NCI-H1930 (cell line): Measurements from ENCODE around the gene CADPS.
A peak's percentile ranks its signal among the peaks of the same experiment; 100 is the strongest.

ENCODE experiments used
- DNase-seq, 2 experiments: peaks; one replicate each; lab custom pipeline; 2025; lab: John Stamatoyannopoulos, UW

The CADPS gene

DNA sequence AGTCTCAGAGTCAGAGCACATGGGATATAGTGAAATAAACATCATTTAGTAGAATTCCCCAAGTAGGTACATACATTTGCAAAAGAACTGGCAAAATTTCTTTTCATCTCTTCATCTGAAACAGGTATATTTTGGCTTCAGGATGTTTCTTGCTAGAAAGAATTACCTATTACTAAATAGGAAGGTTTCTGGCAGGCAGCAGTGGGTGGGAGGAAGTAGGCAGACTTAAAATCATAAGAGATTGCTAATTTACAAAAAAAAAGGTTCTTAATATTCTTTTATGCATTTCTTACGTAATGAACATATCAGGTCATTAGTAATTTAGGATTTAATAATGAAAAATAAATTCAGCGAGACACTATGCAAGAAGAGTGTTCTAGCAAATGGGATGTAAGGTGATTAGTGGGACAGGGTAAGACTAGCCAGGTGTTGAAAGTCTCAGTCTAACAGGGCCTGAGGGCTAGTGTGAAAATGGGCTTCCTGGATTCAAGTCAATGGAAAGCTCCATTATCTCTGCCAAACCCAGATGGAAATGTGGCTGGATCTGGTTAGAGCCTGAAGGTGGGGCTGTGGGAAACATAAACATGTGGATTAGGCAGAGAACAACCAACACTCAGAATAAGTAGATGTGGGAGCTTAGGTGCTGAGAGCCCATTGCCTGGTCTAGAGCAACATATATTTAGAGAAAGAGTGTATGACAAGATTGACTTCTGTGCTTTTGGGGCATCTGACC lies 374.5 kb downstream of the CADPS start:
- DNase-seq = no peak

- no peak for DNase-seq
These were observed 378.1 kb downstream of the CADPS start for GRCh38 chr3:62497156-62497555.

DNA sequence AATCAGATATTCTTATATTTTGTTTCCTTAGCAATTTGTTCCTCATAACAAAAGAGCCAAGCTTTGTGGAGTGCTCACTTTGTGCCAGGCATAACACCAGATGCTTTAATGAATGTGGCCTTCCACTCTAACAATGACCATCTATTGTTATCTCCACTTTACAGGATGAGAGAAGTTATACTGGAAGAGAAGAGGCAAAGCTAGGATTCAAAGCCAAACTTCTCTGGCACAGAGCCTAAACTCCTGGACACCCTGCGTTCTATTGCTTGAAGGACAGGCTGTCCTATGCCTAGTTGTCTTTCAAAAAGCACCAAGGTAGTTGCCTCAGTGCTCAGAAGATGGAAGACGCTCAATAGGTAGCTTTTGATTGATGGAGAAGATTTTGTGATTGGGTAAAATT lies 378.7 kb downstream of the CADPS start:
- DNase-seq = no peak

GRCh38 chr3:62493109-62493801 lies 382.0 kb downstream of the CADPS start:
- DNase-seq = no peak

DNA sequence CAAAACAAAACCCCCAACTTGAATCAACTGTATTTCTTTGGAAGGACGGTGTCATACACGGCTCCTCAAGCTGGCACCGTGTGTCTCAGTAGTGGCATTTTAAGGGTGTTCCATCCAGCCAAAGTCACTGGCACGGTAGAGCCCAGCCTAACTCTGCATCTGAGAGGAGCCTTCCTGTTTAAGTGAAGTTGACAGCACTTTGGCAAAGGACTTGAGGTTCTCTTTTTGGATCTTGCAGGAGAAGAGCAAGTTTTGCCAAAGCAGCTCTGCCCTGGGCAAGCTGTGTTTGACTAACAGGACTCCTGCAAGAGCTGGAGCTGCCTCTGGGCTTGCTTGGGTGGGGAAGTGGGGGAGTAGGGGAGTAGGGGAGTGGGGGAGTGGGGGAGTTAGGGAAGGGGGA lies 392.3 kb downstream of the CADPS start:
- DNase-seq = no peak

DNA sequence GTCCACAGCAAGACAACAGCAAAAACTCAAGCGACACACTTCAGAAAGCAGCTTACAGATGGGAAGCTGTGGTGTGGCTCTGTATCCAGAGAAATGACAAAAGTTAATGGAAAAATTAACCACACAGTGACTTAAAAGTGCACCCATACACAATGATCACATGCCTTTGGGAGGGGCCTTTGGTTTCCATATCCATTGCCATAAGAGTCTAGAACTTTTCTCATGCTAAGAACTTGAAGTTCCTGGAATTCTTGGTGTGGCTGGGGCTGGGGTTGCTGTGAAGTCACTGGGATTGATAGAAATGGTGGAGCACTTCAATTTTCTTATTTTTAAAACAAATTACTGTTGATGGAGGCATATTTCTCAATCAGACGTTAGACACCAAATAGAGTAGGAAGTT lies 393.3 kb downstream of the CADPS start:
- no peak for DNase-seq

DNA sequence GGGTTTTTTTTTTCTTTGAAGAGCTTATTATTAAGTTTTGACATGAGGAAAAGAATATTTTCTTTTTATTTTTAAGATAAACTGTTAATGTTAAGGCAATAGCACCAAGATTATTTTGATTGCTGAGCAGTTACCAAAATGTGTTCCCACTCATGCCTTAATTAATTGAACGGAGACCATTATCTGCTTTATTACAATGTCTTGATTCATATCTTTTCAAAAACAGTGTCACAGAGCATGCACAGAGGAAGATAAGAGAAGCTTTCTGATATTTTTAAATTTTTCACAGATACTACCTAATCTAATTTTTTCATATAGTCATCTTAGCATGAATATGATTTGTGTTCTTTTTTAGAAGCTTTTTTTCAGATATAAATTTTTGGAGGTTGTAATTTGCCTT lies 395.2 kb downstream of the CADPS start:
- DNase-seq = no peak

- DNase-seq = no peak
These were observed 395.9 kb downstream of the CADPS start for GRCh38 chr3:62479326-62479725.

DNA sequence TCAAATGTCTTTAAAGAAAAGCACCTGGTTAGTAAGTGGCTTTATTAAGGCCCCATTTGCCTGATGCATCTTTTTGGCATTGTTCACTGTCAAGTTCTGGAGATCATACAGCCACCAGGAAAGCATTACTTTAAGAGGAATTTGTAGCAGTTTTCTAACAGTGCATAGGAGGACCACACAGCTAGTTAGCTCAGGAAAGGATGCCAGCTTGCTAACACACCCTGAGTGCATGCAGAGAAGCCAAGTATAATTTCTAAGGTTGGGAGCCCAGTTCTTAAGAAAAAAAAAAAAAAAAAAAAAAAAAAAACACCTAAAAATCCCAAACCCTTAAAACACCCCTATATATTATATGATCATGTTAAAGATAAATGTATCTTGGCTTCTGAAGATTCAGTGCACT lies 399.9 kb downstream of the CADPS start:
- DNase-seq = no peak

GRCh38 chr3:62467966-62468722 lies 407.1 kb downstream of the CADPS start:
- no peak for DNase-seq

GRCh38 chr3:62462788-62463187 lies 412.4 kb downstream of the CADPS start:
- DNase-seq = no peak

GRCh38 chr3:62462104-62462762 lies 413.0 kb downstream of the CADPS start:
- no peak for DNase-seq

DNA sequence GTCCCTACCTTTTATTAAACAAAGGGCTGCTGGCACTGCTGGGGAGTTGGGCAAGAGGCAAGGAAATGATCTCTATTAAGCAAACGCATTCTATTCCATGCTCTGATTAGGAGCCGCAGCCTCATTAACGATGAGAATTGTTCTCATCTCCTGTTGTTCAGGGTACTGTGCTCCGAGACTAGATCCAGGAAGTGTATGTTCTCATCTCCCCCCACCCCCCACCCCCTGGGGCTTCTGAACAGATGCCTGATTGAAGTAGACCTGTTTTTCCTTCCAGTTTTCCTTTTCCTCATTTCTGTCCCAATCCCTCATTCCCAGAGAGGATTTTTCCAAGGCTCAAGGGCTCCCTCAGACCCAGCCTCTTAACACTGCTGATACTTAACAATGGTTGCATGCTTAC lies 420.3 kb downstream of the CADPS start:
- no peak for DNase-seq

- DNase-seq = no peak
These were observed 421.8 kb downstream of the CADPS start for GRCh38 chr3:62453448-62453847.

- no peak for DNase-seq
These were observed 423.9 kb downstream of the CADPS start for GRCh38 chr3:62451211-62451887.

GRCh38 chr3:62446337-62446940 lies 428.8 kb downstream of the CADPS start:
- no peak for DNase-seq

DNA sequence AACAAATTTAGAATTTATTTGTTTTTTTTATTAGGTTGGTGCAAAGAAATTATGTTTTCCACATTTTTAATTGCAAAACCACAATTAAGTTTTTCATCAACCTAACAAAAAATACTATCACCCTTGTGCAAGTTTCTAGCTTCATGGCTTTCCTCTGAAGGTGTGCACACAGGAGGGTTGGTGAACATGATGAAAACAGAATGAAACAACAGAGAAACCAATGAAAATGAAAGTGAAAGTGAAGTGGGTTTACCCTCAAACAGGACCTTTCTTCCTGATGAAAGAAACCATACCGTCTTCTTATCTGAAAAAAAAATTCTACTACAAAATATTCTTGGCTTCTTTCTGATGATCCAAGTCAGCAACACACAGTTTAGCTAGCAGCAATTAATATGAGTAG lies 429.9 kb downstream of the CADPS start:
- DNase-seq = peak in 1 of 2 experiments; percentile 19

- no peak for DNase-seq
These were observed 435.2 kb downstream of the CADPS start for GRCh38 chr3:62439978-62440377.

GRCh38 chr3:62439176-62439813 lies 435.9 kb downstream of the CADPS start:
- DNase-seq = no peak

DNA sequence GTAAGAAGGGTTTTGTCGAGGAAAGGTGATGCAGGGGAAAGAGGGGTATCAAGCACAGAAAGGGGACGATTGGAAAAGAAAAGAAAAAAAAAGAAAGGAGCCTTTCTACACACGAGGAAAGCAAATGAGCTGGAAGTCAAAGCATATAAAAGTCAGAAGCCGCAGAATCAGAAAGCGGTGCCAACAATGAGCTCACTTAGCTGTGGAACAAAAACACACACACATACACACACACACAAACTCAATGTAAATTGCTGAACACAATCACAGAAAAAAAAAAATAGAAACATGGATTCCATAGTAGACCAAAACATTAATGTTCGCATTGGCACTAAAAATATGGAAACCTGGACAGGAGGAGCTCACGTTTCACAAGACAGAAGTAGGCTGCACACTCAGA lies 438.4 kb downstream of the CADPS start:
- no peak for DNase-seq

- DNase-seq = no peak
These were observed 441.8 kb downstream of the CADPS start for GRCh38 chr3:62433396-62433795.
